Activated T-helper 17 cell treated with anti-CD3 and anti-CD28 coated beads, Interleukin-2, amount 50 U/mL, for 72 hours (primary cell): ENCODE data around the gene SCGB3A2. TPM values are rescaled to one million over a fixed set of nuclear protein-coding genes. Genes with fewer than 3 reads are reported as not detected.

Experiments
- ATAC-seq: fragments of 150-1000 bp; cut with Tn5 transposase; replicated peaks from 2 replicates; pipeline ENCODE4 v1.10.0; 2021; ENCODE audit warnings: mild to moderate bottlenecking, moderate library complexity
- H3K27ac Mint-ChIP-seq: one replicate; pipeline ENCODE4 v1.8.0; 2022; ENCODE audit warnings: mixed read lengths
- H3K27me3 Mint-ChIP-seq: one replicate; pipeline ENCODE4 v1.8.0; 2022; ENCODE audit warnings: mixed read lengths
- H3K36me3 Mint-ChIP-seq: one replicate; pipeline ENCODE4 v1.8.0; 2022; ENCODE audit warnings: low read depth, mild to moderate bottlenecking, mixed read lengths
- H3K4me1 Mint-ChIP-seq: one replicate; pipeline ENCODE4 v1.8.0; 2022; ENCODE audit warnings: mixed read lengths
- H3K4me3 Mint-ChIP-seq: one replicate; pipeline ENCODE4 v1.8.0; 2022; ENCODE audit warnings: mild to moderate bottlenecking, mixed read lengths
- H3K9me3 Mint-ChIP-seq: one replicate; pipeline ENCODE4 v1.8.0; 2022; ENCODE audit warnings: mixed read lengths
- total RNA-seq, 2 donors: library from RNA; stranded (reverse); gene quantifications; one replicate each; pipeline ENCODE4 v1.2.3, GENCODE V29; 2022

The SCGB3A2 gene
- total RNA-seq, 2 donors from 2014 or later: not detected

DNA sequence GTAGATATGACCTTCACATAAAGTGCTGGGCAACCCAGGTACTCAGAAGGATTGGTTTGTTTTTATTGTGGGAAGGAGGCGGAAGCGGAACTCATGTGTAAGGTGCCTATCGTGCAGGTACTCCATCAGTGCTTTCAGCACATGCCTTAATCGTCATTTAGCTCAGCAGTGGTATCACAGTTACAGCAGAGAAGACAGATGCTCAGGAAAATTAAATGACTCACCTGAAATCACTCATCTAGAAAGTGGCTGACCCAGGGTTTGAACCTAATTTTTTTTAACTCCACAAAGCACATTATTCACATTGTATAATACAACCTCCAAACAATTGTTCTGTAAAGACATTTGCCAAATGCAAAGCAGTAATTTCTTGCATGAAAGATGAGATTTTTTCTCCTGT, 25.6 kb downstream of the SCGB3A2 start:
- no peak overlapping the region for H3K4me3 Mint-ChIP-seq
- peaks cover 3% of the 10 kb centered on the region for H3K27me3 Mint-ChIP-seq
- ATAC-seq: peak; percentile 23
- H3K4me1 Mint-ChIP-seq: no peaks in the 10 kb centered on the region
- no peaks in the 10 kb centered on the region for H3K36me3 Mint-ChIP-seq
- H3K9me3 Mint-ChIP-seq: no peaks in the 10 kb centered on the region
- no peak overlapping the region for H3K27ac Mint-ChIP-seq

DNA sequence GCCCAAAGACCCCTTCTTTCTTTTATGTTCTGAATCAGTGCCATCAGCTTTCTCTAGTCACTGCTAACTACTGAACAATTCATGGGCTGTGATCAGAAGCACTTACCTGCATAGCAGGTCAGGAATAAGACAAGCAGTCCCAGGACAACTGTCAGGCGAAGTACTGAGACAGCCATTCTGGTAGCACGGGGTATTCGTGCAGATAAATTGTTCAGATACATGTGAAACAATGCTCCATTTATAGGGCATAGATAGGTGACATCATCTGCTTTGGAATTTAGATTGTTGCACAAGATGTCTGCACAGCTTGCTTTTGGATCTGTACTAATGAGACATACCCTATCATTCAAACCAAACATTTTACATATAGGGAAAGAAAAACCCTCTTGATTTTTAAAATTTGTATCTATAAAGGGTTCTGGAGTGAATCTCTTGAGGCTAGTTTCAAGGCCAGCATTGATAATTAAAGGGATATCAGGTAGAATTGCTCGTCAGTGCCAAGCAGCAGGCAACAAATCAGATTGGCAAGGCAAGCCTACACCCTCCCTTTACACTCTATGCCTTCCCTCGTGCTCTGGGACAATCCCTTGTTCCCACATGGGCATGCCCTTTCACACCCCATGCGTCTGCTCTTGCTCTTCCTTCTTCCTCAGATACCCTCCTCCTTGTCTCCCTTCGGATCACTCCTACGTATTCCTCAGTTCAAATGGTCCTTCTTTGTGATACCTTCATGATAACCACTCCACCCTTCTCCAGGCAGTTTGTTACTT, 28.0 kb downstream of the SCGB3A2 start, which contains the start of gene C5orf46:
Gene C5orf46 (minus strand): TSS at position 213 of the 770 bp plus-strand sequence. CDS start 37 bp downstream, at position 176.
- no peak for ATAC-seq
- Mint-ChIP-seq H3K9me3 (no peaks in the 10 kb centered on the region), H3K4me1 (no peaks in the 10 kb centered on the region), H3K4me3 (no peak within 1 kb of the TSS), H3K36me3 (no peaks in the 10 kb centered on the region), H3K27ac (no peak within 1 kb of the TSS), H3K27me3 (no peaks in the 10 kb centered on the region)

DNA sequence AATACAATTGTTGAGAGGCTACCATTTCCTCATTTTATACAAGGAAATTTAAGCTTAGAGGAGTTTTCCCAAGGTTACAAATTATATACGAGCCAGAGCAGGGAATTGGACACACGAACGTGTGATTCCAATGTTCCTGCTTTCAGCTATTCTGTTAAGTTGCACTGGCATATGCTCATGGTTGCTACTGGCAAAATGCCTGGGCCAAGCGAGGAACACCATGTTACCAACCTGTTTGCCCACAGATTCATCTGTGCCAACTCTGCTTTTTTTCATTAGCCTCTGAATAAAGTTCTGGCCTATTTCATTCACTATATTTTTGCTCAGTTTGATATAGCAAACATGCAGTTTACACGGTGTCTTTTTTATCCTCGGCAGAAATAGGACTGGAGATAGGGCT, 32.9 kb downstream of the SCGB3A2 start:
- no peak overlapping the region for H3K27ac Mint-ChIP-seq
- H3K4me3 Mint-ChIP-seq: no peak overlapping the region
- no peak for ATAC-seq

DNA sequence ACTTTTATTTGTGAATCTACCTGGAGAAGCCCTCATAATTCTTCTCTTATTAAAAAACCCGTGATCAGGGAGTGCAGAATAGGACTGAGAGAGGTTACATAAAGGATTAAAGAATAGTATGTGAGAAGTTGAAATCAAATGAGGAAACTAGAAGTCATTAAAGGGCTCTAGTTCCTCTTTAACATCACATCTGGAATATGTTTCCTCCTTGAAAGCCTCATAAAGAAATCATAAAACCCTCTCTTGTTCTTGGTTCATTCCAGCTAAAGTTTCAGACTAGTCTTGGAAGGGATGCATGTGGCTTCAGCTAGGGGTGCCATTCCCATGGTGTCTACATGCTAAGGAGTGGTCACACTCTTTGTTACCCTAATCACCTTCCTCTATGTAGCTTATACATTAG, 33.5 kb downstream of the SCGB3A2 start:
- Mint-ChIP-seq H3K9me3 (no peaks in the 10 kb centered on the region), H3K36me3 (no peaks in the 10 kb centered on the region), H3K27ac (no peak overlapping the region), H3K4me3 (no peak overlapping the region), H3K27me3 (peaks cover 14% of the 10 kb centered on the region), H3K4me1 (no peaks in the 10 kb centered on the region)
- ATAC-seq: no peak

More for the DNA sequence above, 32.9 kb downstream of the SCGB3A2 start:
- H3K27me3 Mint-ChIP-seq: peaks cover 10% of the 10 kb centered on the region
- H3K4me1 Mint-ChIP-seq: no peaks in the 10 kb centered on the region
- H3K9me3 Mint-ChIP-seq: no peaks in the 10 kb centered on the region
- H3K36me3 Mint-ChIP-seq: no peaks in the 10 kb centered on the region

DNA sequence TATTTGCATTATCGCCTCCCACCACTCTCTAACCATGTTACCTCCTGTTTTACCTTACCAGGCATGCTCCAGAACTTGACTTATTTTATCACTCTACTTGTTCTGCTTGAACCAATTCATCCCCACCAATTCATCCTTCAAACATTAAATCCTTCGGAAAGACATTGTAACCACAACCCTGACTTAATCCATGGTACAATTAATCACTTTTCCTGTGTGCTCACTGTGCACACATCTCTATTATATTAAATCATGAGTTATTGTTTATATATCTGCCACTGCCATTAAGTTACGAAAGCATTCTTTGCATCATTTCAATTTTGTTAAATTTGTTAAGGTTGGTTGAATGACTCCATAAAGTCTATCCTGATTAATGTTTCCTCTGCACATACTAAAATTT, 35.3 kb downstream of the SCGB3A2 start:
- no peak for ATAC-seq

DNA sequence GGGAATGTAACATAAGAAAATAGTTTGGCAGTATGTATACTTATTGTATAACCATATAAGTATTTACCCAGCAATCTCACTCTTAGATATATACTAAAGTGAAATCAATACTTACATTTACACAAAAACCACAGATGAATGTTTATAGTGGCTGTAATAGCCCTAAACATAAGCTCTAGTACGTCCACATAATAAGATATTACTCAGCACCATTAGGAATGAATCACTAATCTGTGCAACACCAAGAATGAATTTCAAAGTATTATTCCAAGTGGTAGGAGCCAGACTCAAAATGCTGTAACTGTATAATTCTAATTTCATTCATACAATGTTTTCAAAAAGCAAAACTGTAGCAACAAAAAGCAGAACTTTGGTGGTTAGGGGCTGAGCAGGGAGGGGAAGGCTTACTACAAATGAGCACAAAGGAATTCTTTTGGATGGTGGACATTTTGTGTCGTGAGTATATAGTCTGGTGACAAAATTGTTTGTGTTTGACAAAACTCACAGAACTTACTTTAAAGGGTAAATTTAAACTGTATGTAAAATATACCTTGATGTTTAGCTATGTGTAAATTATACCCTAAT, 39.7 kb downstream of the SCGB3A2 start:
- H3K9me3 Mint-ChIP-seq: no peaks in the 10 kb centered on the region
- no peak for ATAC-seq
- H3K4me1 Mint-ChIP-seq: no peaks in the 10 kb centered on the region
- no peak overlapping the region for H3K4me3 Mint-ChIP-seq
- no peak overlapping the region for H3K27ac Mint-ChIP-seq
- H3K36me3 Mint-ChIP-seq: no peaks in the 10 kb centered on the region
- peaks cover 23% of the 10 kb centered on the region for H3K27me3 Mint-ChIP-seq

More for the DNA sequence above, 35.3 kb downstream of the SCGB3A2 start:
- peaks cover 18% of the 10 kb centered on the region for H3K27me3 Mint-ChIP-seq
- no peak overlapping the region for H3K27ac Mint-ChIP-seq
- H3K4me1 Mint-ChIP-seq: no peaks in the 10 kb centered on the region
- no peaks in the 10 kb centered on the region for H3K9me3 Mint-ChIP-seq
- H3K4me3 Mint-ChIP-seq: no peak overlapping the region
- H3K36me3 Mint-ChIP-seq: no peaks in the 10 kb centered on the region

DNA sequence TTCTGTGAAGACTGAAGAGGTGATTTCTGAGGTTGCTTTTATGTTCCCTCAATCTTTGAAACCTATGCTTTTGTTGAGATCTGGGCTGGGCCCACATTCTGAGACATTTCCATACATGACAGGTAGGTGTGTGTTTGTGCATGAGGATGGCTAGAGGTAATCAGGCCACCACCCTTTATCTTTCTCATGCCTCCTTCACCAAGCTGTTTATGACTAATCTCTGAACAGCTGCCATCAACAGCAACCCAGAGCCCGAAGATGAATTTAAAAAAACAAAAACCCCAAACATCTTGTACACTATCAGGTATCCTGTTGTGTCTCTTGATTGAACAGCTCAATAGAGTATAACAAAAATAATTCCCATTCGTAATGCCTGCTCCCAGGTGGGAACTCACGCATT, 40.4 kb downstream of the SCGB3A2 start:
- ATAC-seq: no peak
- no peak overlapping the region for H3K27ac Mint-ChIP-seq
- no peaks in the 10 kb centered on the region for H3K4me1 Mint-ChIP-seq
- H3K27me3 Mint-ChIP-seq: peaks cover 20% of the 10 kb centered on the region
- no peaks in the 10 kb centered on the region for H3K9me3 Mint-ChIP-seq
- H3K36me3 Mint-ChIP-seq: no peaks in the 10 kb centered on the region
- H3K4me3 Mint-ChIP-seq: no peak overlapping the region

DNA sequence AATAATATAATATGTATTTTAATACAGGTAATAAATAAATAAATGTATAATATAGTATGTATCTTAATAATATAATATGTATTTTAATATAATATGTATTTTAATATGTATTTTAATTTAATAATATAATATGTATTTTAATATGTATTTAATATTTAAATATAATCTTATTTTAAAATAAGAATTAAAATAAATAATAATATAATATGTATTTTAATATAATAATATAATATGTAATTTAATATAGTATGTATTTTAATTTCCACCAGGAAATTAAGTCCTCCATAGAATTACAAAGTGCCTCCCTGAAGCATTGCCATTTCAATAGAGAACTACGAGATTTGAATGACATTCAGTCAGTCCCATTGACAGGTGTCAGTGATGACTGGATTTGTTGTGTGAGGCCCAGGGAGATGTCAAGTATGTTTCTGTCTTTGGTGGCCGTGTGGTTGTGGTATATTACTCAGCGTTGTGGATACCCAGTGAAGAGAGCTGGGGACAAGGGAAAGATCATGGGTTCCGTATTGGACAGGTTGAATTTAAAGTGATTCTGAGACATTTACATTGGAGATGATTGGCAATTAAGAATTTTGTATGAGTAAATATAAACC, 42.0 kb downstream of the SCGB3A2 start:
- Mint-ChIP-seq H3K36me3 (no peaks in the 10 kb centered on the region), H3K27me3 (peaks cover 23% of the 10 kb centered on the region), H3K4me3 (no peak overlapping the region), H3K4me1 (no peaks in the 10 kb centered on the region), H3K27ac (no peak overlapping the region), H3K9me3 (no peaks in the 10 kb centered on the region)
- peak; percentile 29 for ATAC-seq

DNA sequence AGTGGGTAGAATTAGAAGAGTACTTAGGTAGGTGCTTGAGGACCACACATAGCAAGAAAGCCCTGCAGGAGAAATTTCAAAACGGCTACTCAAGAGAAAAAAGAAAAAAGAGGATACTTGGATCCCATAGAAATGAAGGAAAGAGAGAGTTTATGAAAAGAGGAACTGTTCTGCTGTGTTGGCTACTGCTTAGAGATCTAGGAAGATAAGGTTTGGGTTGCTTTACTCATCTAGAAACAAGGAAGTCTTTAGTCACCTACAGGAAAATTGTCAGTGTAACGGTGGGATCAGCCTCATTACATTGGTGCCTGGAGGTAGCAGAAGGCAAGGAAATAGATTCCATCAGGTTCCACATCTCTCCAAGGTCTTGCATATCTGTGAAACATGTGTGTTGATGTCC, 42.6 kb downstream of the SCGB3A2 start:
- Mint-ChIP-seq H3K4me3 (no peak overlapping the region), H3K9me3 (no peaks in the 10 kb centered on the region), H3K4me1 (no peaks in the 10 kb centered on the region), H3K36me3 (no peaks in the 10 kb centered on the region), H3K27ac (no peak overlapping the region), H3K27me3 (peaks cover 23% of the 10 kb centered on the region)
- ATAC-seq: no peak

DNA sequence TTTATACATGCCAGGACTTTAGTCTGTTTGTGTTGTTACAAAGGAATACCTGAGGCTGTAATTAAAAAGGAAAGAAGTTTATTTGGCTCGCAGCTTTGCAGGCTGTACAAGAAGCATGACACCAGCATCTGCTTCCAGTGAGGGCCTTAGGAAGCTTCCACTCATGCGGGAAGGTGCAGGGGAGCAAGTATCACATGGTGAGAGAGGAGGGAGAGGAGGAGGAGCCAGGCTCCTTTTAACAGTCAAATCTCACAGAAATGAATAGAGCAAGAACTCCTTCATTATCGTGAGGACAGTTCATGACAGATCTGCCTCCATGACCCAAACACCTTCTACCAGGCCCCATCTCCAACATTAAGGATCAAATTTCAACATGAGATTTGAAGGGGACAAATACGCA, 46.5 kb downstream of the SCGB3A2 start:
- ATAC-seq: no peak
- Mint-ChIP-seq H3K9me3 (no peaks in the 10 kb centered on the region), H3K4me1 (no peaks in the 10 kb centered on the region), H3K4me3 (no peak overlapping the region), H3K27me3 (peaks cover 12% of the 10 kb centered on the region), H3K36me3 (no peaks in the 10 kb centered on the region), H3K27ac (no peak overlapping the region)

DNA sequence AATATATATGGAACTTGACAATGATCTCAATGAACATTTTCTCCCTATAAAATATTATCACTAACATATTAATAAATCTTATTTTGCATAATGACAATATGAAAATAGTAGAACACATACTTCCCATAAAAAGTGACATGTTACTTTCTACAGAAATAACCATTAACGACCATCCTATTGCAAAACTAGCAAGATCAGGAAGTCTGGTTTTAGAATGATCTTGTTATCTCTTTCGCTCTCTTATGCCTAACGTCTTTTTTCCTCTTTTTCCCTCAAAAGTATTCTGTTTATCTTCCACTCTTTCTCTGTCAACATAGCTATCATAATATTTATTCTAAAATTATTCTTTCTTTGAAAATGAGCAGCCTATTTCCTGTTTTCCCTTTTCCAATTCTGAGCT, 49.4 kb downstream of the SCGB3A2 start:
- no peak for ATAC-seq
- Mint-ChIP-seq H3K27ac (no peak overlapping the region), H3K27me3 (peaks cover 12% of the 10 kb centered on the region), H3K4me3 (no peak overlapping the region), H3K9me3 (no peaks in the 10 kb centered on the region), H3K36me3 (no peaks in the 10 kb centered on the region), H3K4me1 (no peaks in the 10 kb centered on the region)

DNA sequence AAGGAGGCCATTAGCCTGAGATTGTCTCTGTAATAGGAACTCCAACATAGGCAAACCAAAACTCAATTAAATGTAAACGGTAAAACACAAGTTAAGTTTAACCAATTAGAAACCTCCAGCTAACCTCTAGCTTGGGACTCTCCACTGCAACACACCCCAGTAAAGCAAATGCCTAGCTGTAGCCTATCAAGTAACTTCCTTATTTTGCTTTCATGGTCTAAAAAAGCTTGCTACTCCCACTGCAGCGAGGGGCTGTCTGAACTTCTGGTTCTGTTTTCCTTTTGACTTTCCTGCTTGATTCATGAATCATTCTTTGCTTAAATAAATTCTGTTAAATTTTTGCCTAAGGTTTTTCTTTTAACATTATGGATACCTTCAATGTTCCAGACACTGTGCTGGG, 52.3 kb downstream of the SCGB3A2 start:
- Mint-ChIP-seq H3K27ac (no peak overlapping the region), H3K4me1 (no peaks in the 10 kb centered on the region), H3K9me3 (no peaks in the 10 kb centered on the region), H3K36me3 (no peaks in the 10 kb centered on the region), H3K4me3 (no peak overlapping the region), H3K27me3 (peaks cover 12% of the 10 kb centered on the region)
- ATAC-seq: no peak
